ENCODE data around the gene MIF. TPM values are rescaled to one million over a fixed set of nuclear protein-coding genes. Genes with fewer than 3 reads are reported as not detected.

The MIF gene
- total RNA-seq, 6 experiments from 2014 or later, result 79.4 to 561 (median 307) TPM

Small RNA genes within 50 kb of the gene (small RNA-seq; reads per million reads assigned to genes)
- 0 reads per million in 2 experiments for gene RN7SL268P

Other genes with a start within 250 kb of the MIF start
- gene RGL4, start 203.4 kb upstream of the MIF start, total RNA-seq, result not detected
- gene ZNF70, start 143.3 kb upstream of the MIF start, total RNA-seq, result 1 to 10 TPM in 2 of 6 experiments, under 1 TPM in 4; 0.51 to 1.2 (median 0.85) TPM
- 1 to 10 TPM in 2 of 6 experiments, under 1 TPM in 3, not detected in 1; 0.59 to 3.9 (median 0.70) TPM for gene VPREB3, start 140.0 kb upstream of the MIF start, total RNA-seq
- gene C22orf15, start 131.4 kb upstream of the MIF start, total RNA-seq, result not detected
- gene CHCHD10, start 126.4 kb upstream of the MIF start, total RNA-seq, result 100 to 1,000 TPM; 133 to 416 (median 252) TPM
- gene MMP11, start 121.5 kb upstream of the MIF start, total RNA-seq, result 1 to 10 TPM in 2 of 6 experiments, under 1 TPM in 4; 0.59 to 1.3 (median 0.90) TPM
- 10 to 100 TPM; 19.9 to 70.2 (median 25.3) TPM for gene SMARCB1, start 107.4 kb upstream of the MIF start, total RNA-seq
- gene DERL3, start 55.4 kb upstream of the MIF start, total RNA-seq, result 1 to 10 TPM; 1.1 to 7.1 (median 4.1) TPM
- 1 to 10 TPM; 2.9 to 7.1 (median 5.0) TPM for gene SLC2A11, start 36.5 kb upstream of the MIF start, total RNA-seq
- gene GSTT2B, start 66.8 kb downstream of the MIF start, total RNA-seq, result 10 to 100 TPM in 2 of 6 experiments, 1 to 10 TPM in 2, under 1 TPM in 1, not detected in 1; 0.50 to 23.7 (median 3.4) TPM
- gene DDTL, start 72.5 kb downstream of the MIF start, total RNA-seq, result 1 to 10 TPM in 2 of 6 experiments, not detected in 4; 3.5 to 7.1 TPM
- 100 to 1,000 TPM; 198 to 587 (median 295) TPM for gene DDT, start 80.1 kb downstream of the MIF start, total RNA-seq
- gene GSTT2, start 85.8 kb downstream of the MIF start, total RNA-seq, result under 1 TPM in 1 of 6 experiments, not detected in 5; 0.76 TPM
- not detected for gene GSTT4, start 111.1 kb downstream of the MIF start, total RNA-seq
- gene CABIN1, start 116.9 kb downstream of the MIF start, total RNA-seq, result 10 to 100 TPM; 17.1 to 22.8 (median 19.2) TPM

Measured in right lobe of liver (tissue), 5 donors.